Measurements from ENCODE around the gene METTL9. TPM values are rescaled to one million over a fixed set of nuclear protein-coding genes. Genes with fewer than 3 reads are reported as not detected.

METTL9 gene
- total RNA-seq, 1 experiment from 2014 or later: 41.4 TPM

DNA sequence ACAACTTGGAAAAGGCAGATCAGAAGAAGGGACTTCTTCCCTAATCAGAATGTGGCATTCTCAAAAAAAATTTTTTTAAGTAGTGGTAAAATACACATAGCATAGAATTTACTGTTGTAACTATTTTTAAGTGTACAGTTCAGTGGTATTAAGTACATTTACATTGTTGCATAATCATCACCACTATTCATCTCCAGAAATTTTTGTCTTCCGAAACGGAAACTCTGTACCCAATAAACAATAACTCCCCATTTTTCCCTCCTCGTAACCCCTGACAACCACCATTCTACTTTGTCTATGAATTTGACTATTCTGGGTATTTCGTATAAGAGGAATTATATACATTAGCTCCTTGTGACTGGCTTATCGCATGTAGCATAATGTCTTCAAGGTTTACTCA is 18.9 kb downstream of the METTL9 start:
- H3K36me3 ChIP-seq (ENCODE audit: control insufficient read depth in 1 of 2, insufficient read depth in 2 of 2, low read length in 2 of 2): 0 out of 4 replicates have a peak, but pooled peaks cover 0 to under 1% of the 10 kb centered on the region in 2 experiments
- H3K9me3 ChIP-seq (ENCODE audit: control insufficient read depth in 1 of 2, insufficient read depth in 1 of 2, low read depth in 1 of 2, low read length in 2 of 2): no peaks in the 10 kb centered on the region
- H3K27me3 ChIP-seq (ENCODE audit: insufficient read depth, low read length): no peaks in the 10 kb centered on the region
- H2AFZ ChIP-seq (ENCODE audit: low read depth, low read length, poor library complexity, severe bottlenecking): no peak overlapping the region
- H3K79me2 ChIP-seq (ENCODE audit: insufficient read depth, low read length): 0 out of 2 replicates have a peak, but pooled peaks cover 6% of the 10 kb centered on the region
- no peak for ATAC-seq
- ChIA-PET POLR2A (no interaction called here), RAD21 (ENCODE audit: low non-redundant PET in 1 of 2, low total read pairs in 2 of 2, uncharacterized antibody in 2 of 2, unreplicated experiment in 2 of 2) (no interaction called here), CTCF (no interaction called here)
- intact Hi-C loops (cut with micrococcal nuclease): no loop called here
- no peaks in the 10 kb centered on the region for H3K9me2 ChIP-seq (ENCODE audit: insufficient read depth)
- no peak overlapping the region for H3K4me2 ChIP-seq (ENCODE audit: low read length)
- no peak overlapping the region for H3K27ac ChIP-seq (ENCODE audit: low read depth, low read length)
- H4K20me1 ChIP-seq (ENCODE audit: insufficient read depth): no peaks in the 10 kb centered on the region
- no TSS peak for BruUV-seq (replicated peaks)
- no peak overlapping the region for H3K9ac ChIP-seq (ENCODE audit: low read length)
- H3K4me1 ChIP-seq (ENCODE audit: control insufficient read depth in 1 of 2, insufficient read depth in 2 of 2, low read length in 2 of 2): no peaks in the 10 kb centered on the region
- H3K4me3 ChIP-seq (replicated peaks in 1 of 2; ENCODE audit: low read depth in 1 of 2, low read length in 2 of 2): no peak overlapping the region
- TF ChIP-seq CEBPB (IDR thresholded peaks at IDR 0.05; ENCODE audit: low read depth): no peak
- TF ChIP-seq JUND (IDR thresholded peaks at IDR 0.05): no peak
- no peak for TF ChIP-seq RAD21 (IDR thresholded peaks at IDR 0.05; ENCODE audit: low read depth)
- TF ChIP-seq ELF1 (IDR thresholded peaks at IDR 0.05; ENCODE audit: borderline replicate concordance, low read depth): no peak
- TF ChIP-seq, protein P1, sequence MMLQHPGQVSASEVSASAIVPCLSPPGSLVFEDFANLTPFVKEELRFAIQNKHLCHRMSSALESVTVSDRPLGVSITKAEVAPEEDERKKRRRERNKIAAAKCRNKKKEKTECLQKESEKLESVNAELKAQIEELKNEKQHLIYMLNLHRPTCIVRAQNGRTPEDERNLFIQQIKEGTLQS (IDR thresholded peaks at IDR 0.05): no peak
- TF ChIP-seq CBX3 (IDR thresholded peaks at IDR 0.05; ENCODE audit: low read depth): no peak
- TF ChIP-seq TCF7L2 (IDR thresholded peaks at IDR 0.05; ENCODE audit: borderline replicate concordance, extremely low read depth, insufficient read depth, insufficient read length): no peak
- no peak for DNase-seq (ENCODE audit: low read depth, low spot score)

DNA sequence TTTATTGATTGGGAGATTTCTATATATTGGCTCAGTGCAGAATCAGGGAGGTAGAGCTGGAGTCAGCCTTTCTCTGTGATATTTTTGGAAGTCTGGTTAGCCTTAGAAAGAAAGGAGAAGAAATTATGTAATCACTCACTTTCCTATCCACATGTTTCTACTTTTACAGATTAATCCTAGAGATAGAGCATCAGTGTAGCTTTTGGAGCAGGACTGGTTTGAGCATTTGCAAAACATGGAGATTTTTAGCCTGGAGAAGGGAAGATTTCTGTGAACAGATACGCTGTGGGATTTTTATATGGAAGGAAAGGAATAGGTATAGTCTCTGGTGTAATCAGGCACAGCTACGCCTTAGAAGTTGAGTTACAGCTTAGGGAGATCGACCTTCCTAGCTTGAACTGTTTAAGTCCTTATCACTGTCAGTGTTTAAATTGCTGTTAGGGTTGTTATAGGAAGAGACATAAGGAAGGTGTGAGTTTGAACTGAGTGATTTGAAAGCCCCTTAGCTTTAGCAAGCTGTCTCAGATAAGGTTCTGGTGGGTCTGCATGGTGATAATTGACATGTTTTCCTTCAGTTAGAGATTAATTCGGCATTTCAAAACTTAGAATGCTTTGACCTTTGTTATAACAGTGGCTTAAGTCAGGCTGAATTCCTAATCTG is 20.5 kb downstream of the METTL9 start:
- Histone ChIP-seq H3K9me2 (ENCODE audit: insufficient read depth) (no peaks in the 10 kb centered on the region), H3K4me3 (replicated peaks in 1 of 2; ENCODE audit: low read depth in 1 of 2, low read length in 2 of 2) (no peak overlapping the region), H3K9me3 (ENCODE audit: control insufficient read depth in 1 of 2, insufficient read depth in 1 of 2, low read depth in 1 of 2, low read length in 2 of 2) (no peaks in the 10 kb centered on the region), H3K36me3 (ENCODE audit: control insufficient read depth in 1 of 2, insufficient read depth in 2 of 2, low read length in 2 of 2) (0 out of 4 replicates have a peak, but pooled peaks cover 0 to 3% of the 10 kb centered on the region in 2 experiments), H3K4me1 (ENCODE audit: control insufficient read depth in 1 of 2, insufficient read depth in 2 of 2, low read length in 2 of 2) (no peaks in the 10 kb centered on the region), H3K27me3 (ENCODE audit: insufficient read depth, low read length) (no peaks in the 10 kb centered on the region), H2AFZ (ENCODE audit: low read depth, low read length, poor library complexity, severe bottlenecking) (no peak overlapping the region), H3K9ac (ENCODE audit: low read length) (no peak overlapping the region), H4K20me1 (ENCODE audit: insufficient read depth) (no peaks in the 10 kb centered on the region), H3K79me2 (ENCODE audit: insufficient read depth, low read length) (0 out of 2 replicates have a peak, but pooled peaks cover 2% of the 10 kb centered on the region), H3K27ac (ENCODE audit: low read depth, low read length) (no peak overlapping the region), H3K4me2 (ENCODE audit: low read length) (no peak overlapping the region)
- POLR2A ChIA-PET: no interaction called here
- RAD21 ChIA-PET (ENCODE audit: low non-redundant PET in 1 of 2, low total read pairs in 2 of 2, uncharacterized antibody in 2 of 2, unreplicated experiment in 2 of 2): no interaction called here
- CTCF ChIA-PET: no interaction called here
- no TSS peak for BruUV-seq (replicated peaks)
- TF ChIP-seq EGR1 (IDR thresholded peaks at IDR 0.05; ENCODE audit: low read depth) (no peak), FOSL1 (IDR thresholded peaks at IDR 0.05; ENCODE audit: low read depth) (no peak), TCF7L2 (IDR thresholded peaks at IDR 0.05; ENCODE audit: borderline replicate concordance, extremely low read depth, insufficient read depth, insufficient read length) (no peak), SP1 (IDR thresholded peaks at IDR 0.05; ENCODE audit: low read depth) (no peak), CBX3 (IDR thresholded peaks at IDR 0.05; ENCODE audit: low read depth) (no peak), CEBPB (IDR thresholded peaks at IDR 0.05; ENCODE audit: low read depth) (no peak), RAD21 (IDR thresholded peaks at IDR 0.05; ENCODE audit: low read depth) (no peak)
- TF ChIP-seq, protein P2, sequence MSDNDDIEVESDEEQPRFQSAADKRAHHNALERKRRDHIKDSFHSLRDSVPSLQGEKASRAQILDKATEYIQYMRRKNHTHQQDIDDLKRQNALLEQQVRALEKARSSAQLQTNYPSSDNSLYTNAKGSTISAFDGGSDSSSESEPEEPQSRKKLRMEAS (IDR thresholded peaks at IDR 0.05): no peak
- TF ChIP-seq, protein P3, sequence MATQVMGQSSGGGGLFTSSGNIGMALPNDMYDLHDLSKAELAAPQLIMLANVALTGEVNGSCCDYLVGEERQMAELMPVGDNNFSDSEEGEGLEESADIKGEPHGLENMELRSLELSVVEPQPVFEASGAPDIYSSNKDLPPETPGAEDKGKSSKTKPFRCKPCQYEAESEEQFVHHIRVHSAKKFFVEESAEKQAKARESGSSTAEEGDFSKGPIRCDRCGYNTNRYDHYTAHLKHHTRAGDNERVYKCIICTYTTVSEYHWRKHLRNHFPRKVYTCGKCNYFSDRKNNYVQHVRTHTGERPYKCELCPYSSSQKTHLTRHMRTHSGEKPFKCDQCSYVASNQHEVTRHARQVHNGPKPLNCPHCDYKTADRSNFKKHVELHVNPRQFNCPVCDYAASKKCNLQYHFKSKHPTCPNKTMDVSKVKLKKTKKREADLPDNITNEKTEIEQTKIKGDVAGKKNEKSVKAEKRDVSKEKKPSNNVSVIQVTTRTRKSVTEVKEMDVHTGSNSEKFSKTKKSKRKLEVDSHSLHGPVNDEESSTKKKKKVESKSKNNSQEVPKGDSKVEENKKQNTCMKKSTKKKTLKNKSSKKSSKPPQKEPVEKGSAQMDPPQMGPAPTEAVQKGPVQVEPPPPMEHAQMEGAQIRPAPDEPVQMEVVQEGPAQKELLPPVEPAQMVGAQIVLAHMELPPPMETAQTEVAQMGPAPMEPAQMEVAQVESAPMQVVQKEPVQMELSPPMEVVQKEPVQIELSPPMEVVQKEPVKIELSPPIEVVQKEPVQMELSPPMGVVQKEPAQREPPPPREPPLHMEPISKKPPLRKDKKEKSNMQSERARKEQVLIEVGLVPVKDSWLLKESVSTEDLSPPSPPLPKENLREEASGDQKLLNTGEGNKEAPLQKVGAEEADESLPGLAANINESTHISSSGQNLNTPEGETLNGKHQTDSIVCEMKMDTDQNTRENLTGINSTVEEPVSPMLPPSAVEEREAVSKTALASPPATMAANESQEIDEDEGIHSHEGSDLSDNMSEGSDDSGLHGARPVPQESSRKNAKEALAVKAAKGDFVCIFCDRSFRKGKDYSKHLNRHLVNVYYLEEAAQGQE (IDR thresholded peaks at IDR 0.05; ENCODE audit: low read depth): no peak
- TF ChIP-seq, protein P1 (IDR thresholded peaks at IDR 0.05): no peak
- ATAC-seq: no peak
- intact Hi-C loops (cut with micrococcal nuclease): no loop called here
- no peak for DNase-seq (ENCODE audit: low read depth, low spot score)
